ENCODE results near the gene LCN15.
"Not testable (repeated sequence)": the region's sequence is repeated elsewhere in the genome, so short reads cannot be mapped to it uniquely, and the experiment has no call there.

The LCN15 gene

GRCh38 chr9:136719195-136719880, 45.0 kb downstream of the LCN15 start:
- peak; percentile 32 for DNase-seq

GRCh38 chr9:136718345-136719194, 45.7 kb downstream of the LCN15 start:
- no peak for DNase-seq

GRCh38 chr9:136717399-136717798, 46.9 kb downstream of the LCN15 start:
- DNase-seq = no peak

- no peak for DNase-seq
These were observed 49.4 kb downstream of the LCN15 start for GRCh38 chr9:136714893-136715274.

- DNase-seq = no peak
These were observed 50.0 kb downstream of the LCN15 start for GRCh38 chr9:136714096-136714892.

GRCh38 chr9:136713550-136713949, 50.8 kb downstream of the LCN15 start:
- DNase-seq = no peak

- DNase-seq = no peak
These were observed 51.4 kb downstream of the LCN15 start for GRCh38 chr9:136712690-136713544.

- no peak for DNase-seq
These were observed 52.3 kb downstream of the LCN15 start, which contains the start of gene DIPK1B for GRCh38 chr9:136711751-136712689. Gene DIPK1B, plus strand, starts transcription at chr9:136712572. Its CDS starts 94 bp downstream, at chr9:136712666.

GRCh38 chr9:136711219-136711648, 53.1 kb downstream of the LCN15 start:
- DNase-seq = not testable (repeated sequence)

- no peak for DNase-seq
These were observed 53.8 kb downstream of the LCN15 start for GRCh38 chr9:136710543-136710942.
